ENCODE results near the gene PRKG1. TPM values are rescaled to one million over a fixed set of nuclear protein-coding genes. Genes with fewer than 3 reads are reported as not detected.

The PRKG1 gene
- total and polyA plus RNA-seq, 12 donors: 3.8 to 48.1 (median 29.9) TPM

DNA sequence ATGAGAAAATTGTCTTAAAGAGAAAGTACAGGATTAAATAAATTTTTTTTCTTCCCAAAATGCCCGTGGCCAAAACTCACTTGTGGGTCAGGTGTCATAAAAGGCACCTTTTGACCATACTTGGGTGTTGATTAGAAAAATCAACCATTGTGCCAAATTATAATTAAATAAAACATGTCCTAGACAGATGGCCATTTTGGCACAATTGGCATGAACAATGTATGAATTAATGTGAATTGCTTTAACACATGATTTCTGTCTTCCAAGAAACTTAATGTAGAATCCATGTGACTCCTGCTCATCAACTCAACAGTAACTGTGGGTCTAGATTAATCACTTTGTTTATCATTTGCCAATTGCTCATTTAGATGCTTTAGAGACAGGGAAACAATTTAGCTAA is 561.1 kb downstream of the PRKG1 start:
- Histone ChIP-seq H3K36me3 (no peaks in the 10 kb centered on the region), H3K4me1 (peaks cover 0 to 10% (median 0%) of the 10 kb centered on the region in 9 donors), H3K4me3 (no peak overlapping the region), H3K27ac (no peak overlapping the region), H3K9me3 (no peaks in the 10 kb centered on the region), H3K27me3 (no peaks in the 10 kb centered on the region)
- TF ChIP-seq, protein P1, sequence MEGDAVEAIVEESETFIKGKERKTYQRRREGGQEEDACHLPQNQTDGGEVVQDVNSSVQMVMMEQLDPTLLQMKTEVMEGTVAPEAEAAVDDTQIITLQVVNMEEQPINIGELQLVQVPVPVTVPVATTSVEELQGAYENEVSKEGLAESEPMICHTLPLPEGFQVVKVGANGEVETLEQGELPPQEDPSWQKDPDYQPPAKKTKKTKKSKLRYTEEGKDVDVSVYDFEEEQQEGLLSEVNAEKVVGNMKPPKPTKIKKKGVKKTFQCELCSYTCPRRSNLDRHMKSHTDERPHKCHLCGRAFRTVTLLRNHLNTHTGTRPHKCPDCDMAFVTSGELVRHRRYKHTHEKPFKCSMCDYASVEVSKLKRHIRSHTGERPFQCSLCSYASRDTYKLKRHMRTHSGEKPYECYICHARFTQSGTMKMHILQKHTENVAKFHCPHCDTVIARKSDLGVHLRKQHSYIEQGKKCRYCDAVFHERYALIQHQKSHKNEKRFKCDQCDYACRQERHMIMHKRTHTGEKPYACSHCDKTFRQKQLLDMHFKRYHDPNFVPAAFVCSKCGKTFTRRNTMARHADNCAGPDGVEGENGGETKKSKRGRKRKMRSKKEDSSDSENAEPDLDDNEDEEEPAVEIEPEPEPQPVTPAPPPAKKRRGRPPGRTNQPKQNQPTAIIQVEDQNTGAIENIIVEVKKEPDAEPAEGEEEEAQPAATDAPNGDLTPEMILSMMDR (IDR thresholded peaks at IDR 0.05): no peak
- no peak for DNase-seq
- intact Hi-C loops (cut with DNase I): no loop called here
- ATAC-seq: no peak
- 74 to 89% methylated on average over 1 of the region's 1 CpG for WGBS, 2 donors

DNA sequence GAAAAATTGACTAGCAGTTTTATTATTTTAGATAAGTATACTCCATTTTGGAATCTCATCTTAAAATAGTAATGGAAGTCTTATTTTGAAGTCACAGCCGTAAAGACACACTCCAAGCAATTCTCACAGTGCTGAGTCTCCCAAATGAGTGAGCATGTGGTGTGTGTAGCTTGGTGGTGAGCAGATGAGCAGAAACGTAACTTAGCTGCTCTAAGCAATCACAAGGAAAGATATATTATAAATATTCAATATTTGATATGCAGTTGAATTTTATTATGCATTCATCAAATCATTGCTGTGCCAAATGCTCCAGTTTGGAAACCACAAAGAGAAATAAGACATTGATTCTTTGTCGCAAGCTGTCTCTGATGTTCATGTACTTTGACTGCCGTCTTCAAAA is 563.9 kb downstream of the PRKG1 start:
- H3K9me3 ChIP-seq: no peaks in the 10 kb centered on the region
- WGBS, 2 donors: 94 to 95% methylated on average over 4 of the region's 4 CpGs
- H3K27ac ChIP-seq: no peak overlapping the region
- no peak for DNase-seq
- peaks cover 0 to 22% (median 0%) of the 10 kb centered on the region in 9 donors for H3K4me1 ChIP-seq
- no peaks in the 10 kb centered on the region for H3K36me3 ChIP-seq
- TF ChIP-seq, protein P1 (IDR thresholded peaks at IDR 0.05): no peak
- H3K4me3 ChIP-seq: no peak overlapping the region
- H3K27me3 ChIP-seq: no peaks in the 10 kb centered on the region
- no peak for ATAC-seq
- intact Hi-C loops (cut with DNase I): no loop called here

DNA sequence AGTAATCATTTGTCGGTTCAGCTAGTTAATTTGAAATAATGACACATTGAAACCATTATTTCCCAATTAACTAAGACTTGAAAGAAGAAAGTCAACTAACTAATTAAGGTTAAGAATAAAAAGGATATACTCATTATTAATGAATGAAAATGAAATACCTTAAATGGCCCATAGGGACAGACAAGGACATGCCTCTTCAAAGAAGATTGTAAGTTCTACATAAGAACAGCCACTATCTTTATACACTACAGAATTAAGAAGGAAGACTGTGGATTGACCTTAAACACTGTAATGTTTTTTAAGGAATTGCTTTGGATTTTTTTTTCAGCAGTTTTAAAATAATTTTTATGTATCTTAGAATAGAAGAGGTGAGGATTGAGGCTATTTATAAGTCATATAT is 564.5 kb downstream of the PRKG1 start:
- Histone ChIP-seq H3K4me3 (no peak overlapping the region), H3K36me3 (no peaks in the 10 kb centered on the region), H3K9me3 (no peaks in the 10 kb centered on the region), H3K4me1 (peaks cover 0 to 27% (median 0%) of the 10 kb centered on the region in 9 donors), H3K27me3 (no peaks in the 10 kb centered on the region), H3K27ac (no peak overlapping the region)
- TF ChIP-seq, protein P1 (IDR thresholded peaks at IDR 0.05): no peak
- DNase-seq: no peak
- ATAC-seq: no peak
- intact Hi-C loops (cut with DNase I): no loop called here
- WGBS, 2 donors: 78 to 79% methylated on average over 1 of the region's 1 CpG

- H3K27ac ChIP-seq: peak overlapping the region in 3 of 10 donors; percentile 9 to 27 (median 11)
- DNase-seq: no peak
Observed at GRCh38 chr10:51640120-51640819, 566.0 kb downstream of the PRKG1 start.

More at GRCh38 chr10:51640120-51640819, 566.0 kb downstream of the PRKG1 start:
- H3K9me3 ChIP-seq: no peaks in the 10 kb centered on the region
- H3K27me3 ChIP-seq: no peaks in the 10 kb centered on the region
- intact Hi-C loops (cut with DNase I): no loop called here
- TF ChIP-seq, protein P1 (IDR thresholded peaks at IDR 0.05): no peak
- H3K4me3 ChIP-seq: no peak overlapping the region
- no peaks in the 10 kb centered on the region for H3K36me3 ChIP-seq
- WGBS, 2 donors: 71 to 73% methylated on average over 3 of the region's 3 CpGs
- ATAC-seq: peak in 3 of 8 donors; percentile 24 to 42 (median 33)
- H3K4me1 ChIP-seq: peaks cover 0 to 27% (median 0%) of the 10 kb centered on the region in 9 donors
